ENCODE measurements around the gene MEG3.

MEG3 gene

GRCh38 chr14:100901391-100902183 is 75.7 kb downstream of the MEG3 start:
- no peak for DNase-seq

- no peak for DNase-seq
Observed at GRCh38 chr14:100902295-100903133, 76.6 kb downstream of the MEG3 start.

GRCh38 chr14:100903134-100903468 is 77.2 kb downstream of the MEG3 start:
- DNase-seq: no peak

- DNase-seq: no peak
Observed at GRCh38 chr14:100903672-100904185, 77.8 kb downstream of the MEG3 start, which contains the start of gene RTL1. RTL1 (minus strand) TSS chr14:100903722; CDS start chr14:100884788, 18,934 bp downstream.

- DNase-seq: no peak
Observed at GRCh38 chr14:100904307-100905087, 78.6 kb downstream of the MEG3 start.

- no peak for DNase-seq
Observed at GRCh38 chr14:100905166-100905565, 79.2 kb downstream of the MEG3 start.

- DNase-seq: no peak
Observed at GRCh38 chr14:100906420-100906819, 80.5 kb downstream of the MEG3 start.

GRCh38 chr14:100907240-100907639 is 81.3 kb downstream of the MEG3 start:
- no peak for DNase-seq

GRCh38 chr14:100909439-100909838 is 83.5 kb downstream of the MEG3 start:
- no peak for DNase-seq

All from cerebellar nuclear complex (tissue), 1 donor.